ENCODE data around the gene NECAB3. TPM values are rescaled to one million over a fixed set of nuclear protein-coding genes. Genes with fewer than 3 reads are reported as not detected.

NECAB3 gene
- total and polyA plus RNA-seq, 11 donors, result 37.6 to 111 (median 71.8) TPM

GRCh38 chr20:33611106-33611505 is 63.1 kb downstream of the NECAB3 start:
- WGBS, 4 donors, result 88 to 91% (median 89%) methylated on average over 5 of the region's 5 CpGs
- no peak for TF ChIP-seq POLR2A (IDR thresholded peaks at IDR 0.05)
- Histone ChIP-seq H3K27ac (no peak overlapping the region), H3K9me3 (no peaks in the 10 kb centered on the region), H3K36me3 (peaks cover 0 to 97% (median 71%) of the 10 kb centered on the region in 9 donors), H3K4me1 (peaks cover 0 to 6% (median 0%) of the 10 kb centered on the region in 12 donors), H3K4me3 (no peak overlapping the region), H3K27me3 (no peaks in the 10 kb centered on the region)
- DNase-seq, result no peak
- no peak for ATAC-seq
- intact Hi-C loops (cut with DNase I), result no loop called here

- TF ChIP-seq CTCF (IDR thresholded peaks at IDR 0.05) (no peak), POLR2A (IDR thresholded peaks at IDR 0.05) (no peak)
- peaks cover 0 to 81% (median 55%) of the 10 kb centered on the region in 9 donors for H3K36me3 ChIP-seq
- WGBS, 4 donors, result 93 to 95% (median 95%) methylated on average over 2 of the region's 2 CpGs
- H3K27ac ChIP-seq, result no peak overlapping the region
- no peak for ATAC-seq
- H3K4me1 ChIP-seq, result peaks cover 0 to 8% (median 2%) of the 10 kb centered on the region in 12 donors
- H3K27me3 ChIP-seq, result no peaks in the 10 kb centered on the region
- H3K9me3 ChIP-seq, result no peaks in the 10 kb centered on the region
- intact Hi-C loops (cut with DNase I), result loop anchor here in 1 of 10 donors (5.0 kb wide), 1 partner anchor 117 kb away; the partner anchor contains the start of gene CBFA2T2
- no peak for DNase-seq
- no peak overlapping the region for H3K4me3 ChIP-seq
These were observed 64.7 kb downstream of the NECAB3 start for GRCh38 chr20:33609504-33609903.

Other genes starting within 250 kb of the NECAB3 start
- 100 to 1,000 TPM; 122 to 318 (median 166) TPM for gene SNTA1, start 230.7 kb downstream of the NECAB3 start, total RNA-seq
- 100 to 1,000 TPM in 1 of 2 donors, 10 to 100 TPM in 1; 91.0 to 201 TPM for gene SNTA1, start 230.7 kb downstream of the NECAB3 start, polyA plus RNA-seq
- 10 to 100 TPM in 5 of 9 donors, 1 to 10 TPM in 4; 7.4 to 15.0 (median 11.3) TPM for gene CBFA2T2, start 184.3 kb downstream of the NECAB3 start, total RNA-seq
- 1 to 10 TPM; 4.6 to 6.5 TPM for gene CBFA2T2, start 184.3 kb downstream of the NECAB3 start, polyA plus RNA-seq
- gene C20orf144, start 12.1 kb downstream of the NECAB3 start, total RNA-seq, result under 1 TPM in 2 of 9 donors, not detected in 7; 0.13 to 0.50 TPM
- gene C20orf144, start 12.1 kb downstream of the NECAB3 start, polyA plus RNA-seq, result under 1 TPM in 1 of 2 donors, not detected in 1; 0.15 TPM
- 1 to 10 TPM in 1 of 9 donors, under 1 TPM in 8; 0.13 to 1.1 (median 0.36) TPM for gene ACTL10, start 7.5 kb downstream of the NECAB3 start, total RNA-seq
- gene ACTL10, start 7.5 kb downstream of the NECAB3 start, polyA plus RNA-seq, result under 1 TPM; 0.23 to 0.57 TPM
- 1 to 10 TPM in 7 of 9 donors, under 1 TPM in 2; 0.32 to 6.4 (median 1.4) TPM for gene E2F1, start 12.0 kb upstream of the NECAB3 start, total RNA-seq
- gene E2F1, start 12.0 kb upstream of the NECAB3 start, polyA plus RNA-seq, result 1 to 10 TPM in 1 of 2 donors, under 1 TPM in 1; 0.46 to 1.1 TPM
- gene PXMP4, start 45.9 kb upstream of the NECAB3 start, total RNA-seq, result 10 to 100 TPM in 6 of 9 donors, 1 to 10 TPM in 3; 8.2 to 13.0 (median 11.9) TPM
- 1 to 10 TPM; 5.0 to 7.5 TPM for gene PXMP4, start 45.9 kb upstream of the NECAB3 start, polyA plus RNA-seq
- gene ZNF341, start 57.6 kb upstream of the NECAB3 start, total RNA-seq, result 1 to 10 TPM; 1.2 to 3.3 (median 1.5) TPM
- 1 to 10 TPM; 1.9 to 2.0 TPM for gene ZNF341, start 57.6 kb upstream of the NECAB3 start, polyA plus RNA-seq
- gene CHMP4B, start 136.9 kb upstream of the NECAB3 start, total RNA-seq, result 100 to 1,000 TPM in 5 of 9 donors, 10 to 100 TPM in 4; 46.2 to 225 (median 106) TPM
- gene CHMP4B, start 136.9 kb upstream of the NECAB3 start, polyA plus RNA-seq, result 100 to 1,000 TPM; 127 to 233 TPM

All from heart left ventricle (tissue), 16 donors.